Tracheal epithelial cell (primary cell): ENCODE data around the gene RAB11FIP2. TPM values are rescaled to one million over a fixed set of nuclear protein-coding genes. Genes with fewer than 3 reads are reported as not detected.

Experiments used
- total RNA-seq: library from RNA; depleted of rRNA; stranded (reverse); fragments of >200 nt; gene quantifications from 2 replicates; pipeline ENCODE4 v1.2.1, GENCODE V29; 2014

The RAB11FIP2 gene
- total RNA-seq: 8.0 and 10.2 TPM in 2 replicates

DNA sequence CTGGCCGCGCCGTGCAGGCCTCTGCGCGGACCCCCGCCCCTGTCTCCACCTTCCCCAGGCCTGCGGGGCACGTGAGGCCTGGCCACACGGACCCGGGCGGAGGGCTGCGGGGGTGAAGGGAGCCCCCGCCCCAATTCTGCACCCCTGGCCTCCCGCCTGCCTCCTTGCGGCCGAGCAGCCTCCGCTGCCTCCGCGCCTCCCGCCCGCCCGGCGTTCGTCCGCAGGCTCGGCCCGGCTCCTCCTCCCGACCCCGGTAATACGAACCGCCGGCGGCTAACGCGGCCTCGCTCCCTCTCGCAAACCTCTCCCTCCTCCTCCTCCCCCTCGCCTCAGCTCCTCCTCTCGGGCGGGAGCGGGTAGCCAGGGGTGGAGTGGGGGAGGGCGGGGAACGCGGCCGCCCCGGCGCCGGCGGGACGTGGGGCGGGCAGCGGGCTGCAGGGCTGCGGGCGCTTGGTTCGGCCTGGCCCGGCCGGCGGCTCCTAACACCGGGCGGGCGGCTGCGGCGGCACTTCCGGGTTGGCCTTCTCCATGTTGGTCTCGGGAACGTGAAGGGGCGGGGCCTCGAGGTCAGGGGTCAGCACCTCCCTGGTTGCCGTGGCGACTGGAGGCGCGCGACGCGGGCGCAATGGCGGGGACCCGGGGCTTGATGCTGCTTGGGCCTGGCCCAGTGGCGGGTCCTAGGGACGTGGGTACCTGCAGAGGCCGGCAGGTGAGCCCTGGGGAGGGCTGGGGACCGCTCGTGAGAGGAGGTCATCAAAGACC is at the start of gene RAB11FIP2:
RAB11FIP2 (minus strand) TSS at position 547 of the 762 bp plus-strand sequence. CDS start 778 bp downstream, outside the sequence.

